Measurements from ENCODE around the gene NGEF.

Gene NGEF

GRCh38 chr2:232997749-232998665, 15.0 kb downstream of the NGEF start:
- DNase-seq = no peak

- no peak for DNase-seq
Observed at GRCh38 chr2:232994446-232994845, 18.6 kb downstream of the NGEF start.

DNA sequence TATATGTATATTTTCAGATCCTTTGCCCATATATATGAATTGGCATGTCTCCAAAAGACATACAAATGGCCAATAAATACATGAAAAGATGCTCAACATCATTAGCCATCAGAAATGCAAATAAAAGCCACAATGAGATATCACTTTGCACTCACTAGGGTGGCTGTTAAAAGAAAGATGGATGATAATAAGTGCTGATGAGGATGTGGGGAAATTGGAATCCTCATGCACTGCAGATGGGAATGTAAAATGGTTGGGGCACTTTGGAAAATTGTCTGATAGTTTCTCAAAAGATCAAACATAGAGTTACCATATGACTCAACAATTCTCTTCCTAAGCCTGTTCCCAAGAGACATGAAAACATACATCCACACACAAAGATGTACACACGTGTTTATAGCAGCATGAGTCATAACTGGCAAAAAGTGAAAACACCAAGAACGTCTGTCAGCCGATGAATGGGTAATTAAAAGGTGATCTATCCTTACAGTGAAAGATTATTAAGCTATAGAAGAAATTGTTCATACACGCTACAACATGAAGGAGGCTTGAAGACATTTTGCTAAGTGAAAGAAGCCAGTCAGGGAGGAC, 19.7 kb downstream of the NGEF start:
- no peak for DNase-seq

GRCh38 chr2:232986155-232986554, 26.9 kb downstream of the NGEF start:
- DNase-seq = no peak

GRCh38 chr2:232984451-232985207, 28.4 kb downstream of the NGEF start:
- no peak for DNase-seq

GRCh38 chr2:232983669-232984140, 29.4 kb downstream of the NGEF start:
- no peak for DNase-seq

DNA sequence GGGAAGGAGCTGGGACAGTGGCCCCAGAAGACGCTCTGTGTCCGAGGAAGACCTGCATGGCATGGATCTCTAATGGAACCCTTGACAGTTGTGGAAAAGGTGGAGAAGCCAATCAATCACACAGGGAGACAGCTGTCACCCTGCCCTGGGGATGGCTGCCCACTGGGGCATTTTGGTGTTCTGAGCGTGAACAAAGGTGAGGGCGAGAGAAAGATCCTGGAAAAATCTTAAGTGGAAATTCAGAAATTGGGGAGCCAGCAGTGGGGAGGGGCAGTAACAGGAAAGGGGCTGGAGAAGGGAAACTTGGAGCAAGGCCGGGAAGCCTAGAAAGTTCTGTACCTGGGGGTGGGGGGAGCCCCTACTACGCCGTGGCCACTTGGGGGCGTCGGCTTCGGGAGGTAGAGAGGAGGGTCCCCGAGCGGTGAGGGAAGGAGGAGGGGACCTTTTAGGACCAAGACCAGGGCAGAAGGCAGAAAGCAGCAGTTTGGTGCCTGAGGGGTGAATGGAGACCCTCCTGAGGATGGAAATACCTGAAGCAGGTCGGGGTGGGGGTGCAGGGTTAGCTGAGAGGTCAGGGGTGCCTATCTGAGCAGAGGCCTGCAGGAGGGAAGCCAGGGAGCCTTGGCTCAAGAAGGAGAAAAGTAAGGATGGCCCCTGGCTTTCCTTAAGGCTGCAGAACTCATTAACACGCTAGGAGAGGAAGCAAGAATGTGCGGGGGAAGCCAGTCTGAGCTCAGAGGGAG, 30.0 kb downstream of the NGEF start:
- DNase-seq = no peak

DNA sequence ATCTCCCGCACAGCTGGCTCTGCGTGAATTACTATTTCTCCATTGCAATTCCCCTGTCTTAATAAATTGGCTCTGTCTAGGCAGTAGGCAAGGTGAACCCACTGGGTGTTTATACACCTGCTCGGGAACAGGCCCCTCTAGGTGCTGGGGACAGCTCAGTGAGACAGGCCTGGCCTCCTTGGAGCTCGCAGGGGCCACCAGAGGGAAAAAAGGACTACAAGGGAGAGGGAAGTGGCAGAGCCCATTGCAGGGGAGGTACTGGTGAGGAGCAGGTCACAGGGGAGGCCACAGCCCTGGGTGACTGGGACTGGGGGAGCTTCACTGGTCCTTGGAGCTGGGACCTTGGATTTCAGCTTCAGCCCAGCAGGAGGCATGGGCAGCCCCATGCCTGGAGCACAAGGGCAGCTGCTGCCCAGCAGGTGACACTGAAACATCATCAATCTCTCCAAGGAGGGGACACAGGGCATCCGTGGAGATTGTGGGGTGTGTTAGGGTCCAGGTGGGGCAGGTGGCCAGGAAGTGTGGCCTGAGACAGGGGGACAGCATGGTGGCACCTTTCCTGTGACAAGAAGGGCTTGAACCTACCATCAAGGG, 31.2 kb downstream of the NGEF start:
- DNase-seq = no peak

DNA sequence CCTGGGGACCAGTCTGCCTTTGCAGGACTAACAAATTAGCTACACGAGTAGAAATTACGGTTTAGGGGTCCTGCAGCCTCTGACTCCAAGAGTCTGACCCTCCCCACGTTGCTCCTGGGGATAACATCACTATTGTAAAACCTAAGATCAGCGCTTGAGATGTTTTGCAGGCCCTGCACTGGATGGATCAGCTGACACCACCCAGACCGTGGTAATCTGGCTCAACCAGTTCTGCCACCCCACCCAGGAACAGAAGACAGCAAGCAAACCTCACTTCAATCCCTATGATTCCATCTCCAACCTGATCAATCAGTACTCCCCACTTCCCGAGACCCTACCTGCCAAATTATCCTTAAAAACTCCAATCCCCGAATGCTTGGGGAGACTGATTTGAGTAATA, 31.7 kb downstream of the NGEF start:
- no peak for DNase-seq

- no peak for DNase-seq
Observed at GRCh38 chr2:232980683-232981082, 32.4 kb downstream of the NGEF start.

DNA sequence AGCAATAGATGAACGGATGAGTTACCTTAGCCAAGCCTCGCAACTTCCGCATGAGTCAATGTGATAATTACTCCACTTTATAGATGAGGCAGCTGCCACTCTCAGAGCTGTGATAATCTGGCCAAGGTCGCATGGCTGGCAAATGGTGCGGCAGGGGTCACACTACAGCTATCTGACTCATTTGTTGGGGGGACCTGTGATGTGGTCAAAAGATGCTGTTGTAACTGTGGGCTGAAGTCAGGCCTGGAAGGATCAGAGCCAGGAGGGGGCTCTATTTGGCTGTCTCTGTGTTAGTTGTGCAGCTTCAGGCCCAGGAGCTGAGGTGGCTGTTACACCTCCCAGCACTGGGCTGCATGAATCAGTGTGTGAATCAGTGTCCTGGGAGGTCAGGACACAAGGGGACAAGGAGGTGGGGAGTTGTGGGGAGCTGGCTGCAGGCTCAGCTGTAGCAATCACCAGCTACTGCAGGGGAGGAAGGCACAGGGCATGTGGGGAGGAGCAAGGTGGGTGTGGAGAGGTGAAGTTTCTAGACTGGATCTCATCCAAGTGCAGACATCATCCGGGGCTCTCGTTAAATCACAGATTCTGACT, 33.1 kb downstream of the NGEF start:
- DNase-seq = no peak

DNA sequence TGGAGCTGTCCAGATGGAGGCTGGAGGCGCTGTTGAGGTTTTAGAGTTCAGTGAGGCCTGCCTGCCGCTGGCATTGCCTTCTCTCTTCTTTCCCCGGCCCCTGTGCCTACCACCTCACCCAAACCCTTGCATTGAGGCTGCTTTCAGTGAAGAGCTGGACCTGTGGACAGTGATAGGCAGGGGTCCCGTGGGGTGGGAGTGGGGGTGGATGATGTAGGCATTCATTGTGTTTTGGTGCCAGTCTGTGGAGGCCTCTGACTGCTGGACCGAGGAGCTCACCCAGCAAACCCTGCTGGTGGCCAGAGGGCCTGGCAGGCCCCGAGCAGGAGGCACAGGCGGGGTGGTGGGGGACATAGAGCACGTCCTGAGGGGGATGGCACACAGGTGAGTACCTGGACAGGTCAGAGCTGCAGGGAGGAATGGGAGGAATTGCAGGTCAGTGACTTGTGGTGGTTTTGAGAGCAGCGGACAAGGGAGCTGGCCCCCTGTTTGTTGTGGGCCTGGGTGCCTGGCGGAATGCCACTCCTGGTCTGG, 35.6 kb downstream of the NGEF start:
- no peak for DNase-seq

- DNase-seq = no peak
Observed at GRCh38 chr2:232976666-232977437, 36.2 kb downstream of the NGEF start.

DNA sequence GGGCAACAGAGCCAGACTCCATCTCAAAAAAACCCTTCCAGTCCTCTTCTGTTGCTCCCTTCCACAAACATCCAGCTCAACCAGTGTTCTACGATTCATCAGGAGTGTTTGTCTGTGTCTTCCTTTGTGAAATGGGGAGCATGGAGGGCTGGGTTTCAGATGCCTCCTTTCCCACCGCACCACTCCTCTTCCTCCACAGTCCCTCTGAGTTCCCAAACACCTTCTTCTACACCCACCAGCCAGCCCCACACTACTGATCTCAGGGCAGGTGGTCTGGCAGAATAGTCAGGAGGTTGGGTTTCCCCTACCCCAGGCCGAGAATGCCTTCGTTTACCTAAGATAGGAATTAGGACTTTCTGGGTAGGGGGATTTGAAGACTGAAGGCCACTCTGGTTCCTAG, 36.9 kb downstream of the NGEF start:
- DNase-seq = no peak

DNA sequence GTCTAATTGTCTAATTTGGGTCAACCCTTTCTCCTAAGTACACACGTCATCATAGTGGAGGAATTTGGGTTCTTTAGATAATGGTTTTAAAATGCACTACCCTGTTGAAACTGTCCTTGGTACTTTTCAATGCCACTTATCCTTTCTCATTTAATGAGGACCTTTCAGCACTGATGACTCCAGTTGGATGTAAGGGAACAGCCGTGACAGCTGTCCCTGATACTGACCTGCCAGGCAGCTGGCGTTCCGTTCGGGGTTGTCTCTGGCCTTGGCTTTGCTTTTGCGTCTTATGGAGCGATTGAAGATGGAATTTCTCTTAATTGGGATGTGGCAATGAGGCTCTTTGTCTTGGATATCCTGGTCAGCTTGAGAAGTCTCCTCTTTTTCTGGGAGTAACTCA, 38.7 kb downstream of the NGEF start:
- no peak for DNase-seq

DNA sequence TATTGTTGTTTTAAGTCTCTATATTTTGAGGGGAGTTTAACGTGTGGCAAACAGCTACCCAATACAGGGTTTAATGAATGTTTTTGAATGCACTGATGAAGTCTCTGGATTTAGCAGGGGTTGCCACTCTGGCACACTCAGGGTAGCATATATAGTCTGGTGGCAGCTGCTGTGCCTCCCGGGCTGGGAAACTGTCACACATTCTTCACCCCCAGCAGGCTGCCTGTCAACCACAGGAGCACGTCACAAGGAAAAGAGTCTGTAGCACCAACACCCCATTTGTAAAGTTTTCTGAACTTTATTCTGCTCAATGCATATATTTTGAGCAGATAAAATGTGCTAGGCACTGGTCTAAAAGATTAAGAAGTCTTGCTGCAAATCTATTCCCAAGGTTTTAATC, 39.3 kb downstream of the NGEF start:
- no peak for DNase-seq

GRCh38 chr2:232973011-232973735, 39.9 kb downstream of the NGEF start:
- DNase-seq = no peak

- no peak for DNase-seq
Observed at GRCh38 chr2:232971744-232972143, 41.3 kb downstream of the NGEF start.

DNA sequence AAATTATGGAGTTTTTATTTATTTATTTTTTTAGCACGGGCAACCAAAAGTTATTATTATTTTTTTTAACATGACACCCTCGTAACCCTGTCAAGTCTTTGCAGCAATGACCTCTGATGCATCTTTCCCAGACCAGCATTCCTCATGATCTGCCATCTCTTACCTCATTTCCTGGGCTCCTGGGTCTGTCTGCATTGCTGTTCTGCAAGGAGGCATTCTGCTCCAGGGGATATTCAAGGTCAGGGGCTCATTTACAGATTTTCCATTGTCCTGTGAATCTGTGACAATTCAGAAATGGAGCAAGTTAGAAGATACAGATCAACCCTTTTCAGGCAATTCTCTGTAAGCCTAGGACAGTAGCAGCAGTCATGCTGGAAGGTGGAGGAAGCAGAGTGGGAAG, 43.0 kb downstream of the NGEF start:
- DNase-seq = no peak

GRCh38 chr2:232967474-232967873, 45.6 kb downstream of the NGEF start:
- DNase-seq = no peak
